ENCODE results near the gene COA6. TPM values are rescaled to one million over a fixed set of nuclear protein-coding genes. Genes with fewer than 3 reads are reported as not detected.

COA6 gene
- total RNA-seq, 1 donor from 2014 or later: 32.0 TPM

GRCh38 chr1:234327577-234328164, 45.6 kb upstream of the COA6 start:
- no peak overlapping the region for H3K4me3 Mint-ChIP-seq
- no peaks in the 10 kb centered on the region for H3K36me3 Mint-ChIP-seq (ENCODE audit: low read depth)
- peaks cover 30% of the 10 kb centered on the region for H3K27me3 Mint-ChIP-seq (ENCODE audit: low read depth)
- no peaks in the 10 kb centered on the region for H3K9me3 Mint-ChIP-seq
- no peak for TF ChIP-seq CTCF (conservative IDR thresholded peaks at IDR 0.05)
- no peak overlapping the region for H3K27ac Mint-ChIP-seq (ENCODE audit: unreplicated experiment)
- DNase-seq (ENCODE audit: low read depth, low spot score): no peak
- peaks cover 5% of the 10 kb centered on the region for H3K4me1 Mint-ChIP-seq

GRCh38 chr1:234330843-234331215, 42.4 kb upstream of the COA6 start:
- no peak overlapping the region for H3K4me3 Mint-ChIP-seq

GRCh38 chr1:234331507-234331906, 41.7 kb upstream of the COA6 start:
- peaks cover 4% of the 10 kb centered on the region for H3K27me3 Mint-ChIP-seq (ENCODE audit: low read depth)
- H3K4me3 Mint-ChIP-seq: no peak overlapping the region
- peaks cover 2% of the 10 kb centered on the region for H3K36me3 Mint-ChIP-seq (ENCODE audit: low read depth)
- peaks cover 3% of the 10 kb centered on the region for H3K9me3 Mint-ChIP-seq
- no peak for DNase-seq (ENCODE audit: low read depth, low spot score)
- H3K4me1 Mint-ChIP-seq: peaks cover 4% of the 10 kb centered on the region
- no peak overlapping the region for H3K27ac Mint-ChIP-seq (ENCODE audit: unreplicated experiment)
- TF ChIP-seq CTCF (conservative IDR thresholded peaks at IDR 0.05): no peak

More at GRCh38 chr1:234330843-234331215, 42.4 kb upstream of the COA6 start:
- H3K27me3 Mint-ChIP-seq (ENCODE audit: low read depth): peaks cover 11% of the 10 kb centered on the region
- TF ChIP-seq CTCF (conservative IDR thresholded peaks at IDR 0.05): no peak
- peaks cover 1% of the 10 kb centered on the region for H3K9me3 Mint-ChIP-seq
- H3K4me1 Mint-ChIP-seq: peaks cover 5% of the 10 kb centered on the region
- DNase-seq (ENCODE audit: low read depth, low spot score): no peak
- H3K36me3 Mint-ChIP-seq (ENCODE audit: low read depth): no peaks in the 10 kb centered on the region
- H3K27ac Mint-ChIP-seq (ENCODE audit: unreplicated experiment): no peak overlapping the region

- Mint-ChIP-seq H3K27me3 (ENCODE audit: low read depth) (no peaks in the 10 kb centered on the region), H3K9me3 (peaks cover 19% of the 10 kb centered on the region), H3K4me3 (no peak overlapping the region), H3K4me1 (no peaks in the 10 kb centered on the region), H3K36me3 (ENCODE audit: low read depth) (peaks cover 9% of the 10 kb centered on the region), H3K27ac (ENCODE audit: unreplicated experiment) (no peak overlapping the region)
- no peak for DNase-seq (ENCODE audit: low read depth, low spot score)
- TF ChIP-seq CTCF (conservative IDR thresholded peaks at IDR 0.05): no peak
Observed at GRCh38 chr1:234336359-234336758, 36.9 kb upstream of the COA6 start.

- H3K27ac Mint-ChIP-seq (ENCODE audit: unreplicated experiment): no peak overlapping the region
- H3K9me3 Mint-ChIP-seq: peaks cover 21% of the 10 kb centered on the region
- no peak for DNase-seq (ENCODE audit: low read depth, low spot score)
- no peaks in the 10 kb centered on the region for H3K4me1 Mint-ChIP-seq
- no peak for TF ChIP-seq CTCF (conservative IDR thresholded peaks at IDR 0.05)
- no peaks in the 10 kb centered on the region for H3K27me3 Mint-ChIP-seq (ENCODE audit: low read depth)
- H3K36me3 Mint-ChIP-seq (ENCODE audit: low read depth): peaks cover 9% of the 10 kb centered on the region
- H3K4me3 Mint-ChIP-seq: no peak overlapping the region
Observed at GRCh38 chr1:234337233-234337632, 36.0 kb upstream of the COA6 start.

Data from neural crest cell (in vitro differentiated cells).